ENCODE data around the gene HDX. TPM values are rescaled to one million over a fixed set of nuclear protein-coding genes. Genes with fewer than 3 reads are reported as not detected.
A peak's percentile ranks its signal among the peaks of the same experiment; 100 is the strongest.
"Not testable (repeated sequence)": the region's sequence is repeated elsewhere in the genome, so short reads cannot be mapped to it uniquely, and the experiment has no call there.

Gene HDX, protein sequence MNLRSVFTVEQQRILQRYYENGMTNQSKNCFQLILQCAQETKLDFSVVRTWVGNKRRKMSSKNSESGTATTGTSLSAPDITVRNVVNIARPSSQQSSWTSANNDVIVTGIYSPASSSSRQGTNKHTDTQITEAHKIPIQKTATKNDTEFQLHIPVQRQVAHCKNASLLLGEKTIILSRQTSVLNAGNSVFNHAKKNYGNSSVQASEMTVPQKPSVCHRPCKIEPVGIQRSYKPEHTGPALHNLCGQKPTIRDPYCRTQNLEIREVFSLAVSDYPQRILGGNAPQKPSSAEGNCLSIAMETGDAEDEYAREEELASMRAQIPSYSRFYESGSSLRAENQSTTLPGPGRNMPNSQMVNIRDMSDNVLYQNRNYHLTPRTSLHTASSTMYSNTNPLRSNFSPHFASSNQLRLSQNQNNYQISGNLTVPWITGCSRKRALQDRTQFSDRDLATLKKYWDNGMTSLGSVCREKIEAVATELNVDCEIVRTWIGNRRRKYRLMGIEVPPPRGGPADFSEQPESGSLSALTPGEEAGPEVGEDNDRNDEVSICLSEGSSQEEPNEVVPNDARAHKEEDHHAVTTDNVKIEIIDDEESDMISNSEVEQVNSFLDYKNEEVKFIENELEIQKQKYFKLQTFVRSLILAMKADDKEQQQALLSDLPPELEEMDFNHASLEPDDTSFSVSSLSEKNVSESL
- polyA plus RNA-seq (ENCODE audit: insufficient read length in 3 of 3) = 1 to 10 TPM; 5.0 to 7.0 (median 5.8) TPM
- long read RNA-seq, donor 1 = 0 reads
- long read RNA-seq, donor 2 = 0 reads
- long read RNA-seq, donor 3 = 0 reads
- long read RNA-seq, donor 4, full-length matches to known transcripts = 1 of 1 reads
- long read RNA-seq, donor 4, partial matches to known transcripts = 0 of 1 reads
- long read RNA-seq, donor 4, other reads (novel, unspliced or antisense) = 0 of 1 reads
- long read RNA-seq, donor 5 = 0 reads
- long read RNA-seq, donor 6 = 0 reads
- long read RNA-seq, donor 7 = 0 reads
- long read RNA-seq, donor 8 = 0 reads
- long read RNA-seq, donor 9 = 0 reads
- long read RNA-seq, donor 10 = 0 reads
- long read RNA-seq, donor 11 = 0 reads
- long read RNA-seq, donor 12 = 0 reads
- long read RNA-seq, donor 13 = 0 reads
- long read RNA-seq, donor 14, partial matches to known transcripts = 0 of 1 reads
- long read RNA-seq, donor 14, other reads (novel, unspliced or antisense) = 0 of 1 reads
- long read RNA-seq, donor 15, partial matches to known transcripts = 0 of 2 reads
- long read RNA-seq, donor 15, other reads (novel, unspliced or antisense) = 0 of 2 reads
- long read RNA-seq, donor 16 = 0 reads

DNA sequence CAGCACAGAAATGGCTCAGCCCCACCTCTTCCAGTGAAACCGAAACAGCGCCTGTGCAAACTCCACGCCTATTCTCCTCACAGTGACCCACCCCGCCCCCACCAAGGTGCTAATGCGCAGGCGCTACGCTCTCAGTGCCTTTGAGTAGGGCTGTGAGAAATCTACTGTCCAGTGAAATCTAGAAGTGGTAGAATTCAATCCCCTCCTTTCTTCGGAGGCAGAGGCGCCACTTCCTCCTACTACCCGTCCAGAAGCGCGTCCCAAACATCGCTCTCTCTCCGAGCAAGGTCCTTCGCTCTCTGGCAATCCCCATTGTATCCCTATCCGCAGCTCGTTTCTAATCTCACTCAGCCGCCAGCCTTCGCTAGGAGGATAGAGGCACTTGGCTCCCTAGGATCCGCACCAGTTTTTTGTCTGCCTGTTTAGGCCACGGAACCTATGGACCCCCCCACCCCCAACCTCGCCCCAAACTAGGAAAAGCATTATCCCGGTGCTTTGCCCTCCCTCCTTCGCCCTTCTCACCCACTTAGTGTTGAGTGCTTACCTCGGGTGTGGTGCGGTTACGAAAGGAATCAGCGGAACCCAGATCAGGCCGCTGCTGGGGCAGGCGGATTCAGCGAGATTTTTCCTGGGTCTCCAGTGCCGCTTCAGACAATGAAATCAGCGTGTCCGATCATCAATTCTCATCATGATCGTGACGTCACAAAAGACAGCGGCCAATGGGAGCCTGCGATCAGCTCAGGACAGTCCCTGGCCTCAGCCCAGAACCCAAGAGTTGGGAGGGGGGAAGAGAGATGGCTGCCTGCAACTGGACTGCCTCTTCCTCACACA lies at the start of gene HDX:
Gene HDX (minus strand): TSS at position 656 of the 831 bp plus-strand sequence. CDS start 27,056 bp downstream, outside the sequence.
- DNase-seq = peak; percentile 87

DNA sequence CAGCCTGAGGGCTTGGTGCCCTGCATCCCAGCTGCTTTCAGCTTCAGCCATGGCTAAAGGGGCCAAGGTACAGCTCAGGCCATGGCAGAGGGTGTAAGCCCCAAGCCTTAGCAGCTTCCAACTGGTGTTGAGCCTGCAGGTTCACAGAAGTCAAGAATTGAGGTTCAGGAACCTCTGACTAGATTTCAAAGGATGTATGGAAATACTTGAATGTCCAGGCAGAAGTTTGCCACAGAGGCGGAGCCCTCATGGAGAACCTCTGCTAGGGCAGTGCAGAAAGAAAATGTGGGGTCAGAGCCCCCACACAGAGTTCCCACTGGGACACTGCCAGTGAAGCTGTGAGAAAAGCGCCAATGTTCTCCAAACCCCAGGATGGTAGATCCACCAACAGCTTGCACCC lies 39.1 kb upstream of the HDX start:
- not testable (repeated sequence) for DNase-seq

DNA sequence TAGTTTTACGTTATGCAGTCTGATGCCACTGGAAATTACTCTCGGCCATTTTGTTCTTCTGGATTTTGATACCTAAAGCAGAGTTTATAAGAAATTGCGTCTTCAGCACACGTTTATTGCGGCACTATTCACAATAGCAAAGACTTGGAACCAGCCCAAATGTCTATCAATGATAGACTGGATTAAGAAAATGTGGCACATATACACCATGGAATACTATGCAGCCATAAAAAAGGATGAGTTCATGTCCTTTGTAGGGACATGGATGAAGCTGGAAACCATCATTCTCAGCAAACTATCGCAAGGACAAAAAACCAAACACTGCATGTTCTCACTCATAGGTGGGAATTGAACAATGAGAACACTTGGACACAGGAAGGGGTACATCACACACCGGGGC lies 35.4 kb upstream of the HDX start:
- not testable (repeated sequence) for DNase-seq

DNA sequence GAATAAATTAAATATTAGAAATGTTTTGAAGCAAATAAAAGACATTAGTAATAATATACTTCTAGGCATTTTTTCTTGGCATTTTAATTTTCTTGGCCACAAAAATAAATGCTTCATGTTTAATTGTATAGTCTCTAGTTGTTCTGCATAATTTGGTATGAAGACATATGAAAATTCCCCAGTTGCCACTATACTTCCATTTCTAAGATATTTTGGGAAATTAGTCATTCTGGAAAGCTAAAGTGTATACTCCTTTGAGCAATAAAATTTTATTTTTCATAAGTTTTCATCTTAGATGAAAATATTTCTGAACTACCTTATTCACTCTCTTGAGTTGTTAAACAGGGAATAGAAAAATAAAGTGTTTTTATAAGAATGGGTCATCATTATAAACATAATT lies 13.8 kb downstream of the HDX start:
- DNase-seq = no peak

DNA sequence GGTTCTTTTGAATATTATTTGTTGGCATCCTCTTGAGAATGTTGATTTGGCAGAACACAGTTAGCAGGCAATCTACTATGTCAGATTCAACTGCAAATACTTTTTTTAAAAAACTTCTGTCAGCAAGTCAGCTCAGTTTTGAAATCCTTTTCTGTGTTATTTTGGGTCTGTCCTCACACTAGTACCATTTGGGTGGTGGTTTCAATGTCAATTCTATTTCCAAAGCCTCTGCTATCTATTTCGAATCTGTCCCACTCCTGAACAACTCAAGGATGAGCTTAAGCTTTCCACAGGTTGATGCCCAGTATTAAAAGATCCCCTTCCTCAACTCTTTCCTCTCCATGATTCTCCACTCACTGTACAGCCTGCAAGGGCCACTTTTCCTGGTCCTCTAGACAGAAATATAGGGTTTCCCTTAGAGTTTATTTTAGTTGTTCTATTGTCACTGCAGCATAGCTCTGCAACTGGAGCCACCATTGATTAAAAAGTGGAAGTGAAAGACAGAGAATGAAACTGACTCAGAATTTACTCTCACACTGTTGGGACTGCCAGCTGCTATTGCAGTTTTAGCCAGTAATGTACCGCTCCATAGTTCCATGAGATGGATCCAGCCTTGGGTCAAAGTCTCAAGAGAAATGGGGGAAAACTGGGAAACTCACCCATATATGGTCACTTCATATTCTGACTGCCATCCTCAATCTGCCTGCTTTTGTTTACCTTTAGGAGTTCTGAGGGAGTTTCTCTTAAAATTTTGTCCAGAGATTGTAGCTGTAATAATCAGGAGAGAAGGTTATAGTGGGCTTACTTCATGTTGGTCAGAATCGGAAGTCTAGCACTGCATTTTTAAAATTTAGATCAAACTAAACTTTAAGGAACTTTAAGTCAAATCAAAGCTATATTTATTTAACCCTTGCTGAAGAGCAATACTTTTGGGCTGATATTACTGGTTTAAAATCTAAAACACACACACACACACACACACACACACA lies 14.6 kb downstream of the HDX start:
- no peak for DNase-seq

DNA sequence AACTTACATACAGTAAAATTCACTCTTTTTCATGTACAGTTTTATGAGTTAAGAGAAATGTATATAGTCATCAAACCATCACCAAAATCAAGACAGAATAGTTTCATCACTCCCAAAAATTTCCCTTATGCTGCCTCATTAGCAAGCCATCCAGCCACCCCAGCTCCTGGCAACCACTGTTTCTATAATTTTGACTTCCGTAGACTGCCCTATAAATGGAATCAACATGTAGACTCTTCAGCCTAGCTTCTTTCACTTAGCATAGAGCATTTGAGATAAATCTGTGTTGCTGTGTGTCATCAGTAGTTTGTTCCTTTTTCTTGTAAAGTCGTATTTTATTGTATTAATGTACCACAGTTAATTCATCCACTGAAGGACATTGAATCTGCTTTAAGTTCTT lies 23.2 kb downstream of the HDX start:
- no peak for DNase-seq

DNA sequence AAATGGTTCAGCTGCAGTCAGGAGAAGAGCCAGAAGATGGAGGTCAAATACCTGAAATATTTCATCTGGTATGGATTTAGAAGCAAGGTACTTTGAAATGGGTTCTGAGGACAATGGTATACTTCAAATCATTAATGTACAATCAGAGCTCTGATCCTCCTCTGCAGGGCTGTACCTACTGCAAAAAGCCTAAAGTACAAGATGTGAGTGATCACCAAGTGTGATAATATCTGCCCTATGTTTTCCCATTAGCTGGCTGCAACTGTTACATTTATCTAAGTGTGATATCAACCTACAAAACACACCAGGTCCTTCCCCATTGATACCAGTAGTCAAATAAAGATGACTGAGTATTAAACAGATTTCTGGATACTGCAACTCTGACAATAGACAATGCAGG lies 25.1 kb downstream of the HDX start:
- no peak for DNase-seq

DNA sequence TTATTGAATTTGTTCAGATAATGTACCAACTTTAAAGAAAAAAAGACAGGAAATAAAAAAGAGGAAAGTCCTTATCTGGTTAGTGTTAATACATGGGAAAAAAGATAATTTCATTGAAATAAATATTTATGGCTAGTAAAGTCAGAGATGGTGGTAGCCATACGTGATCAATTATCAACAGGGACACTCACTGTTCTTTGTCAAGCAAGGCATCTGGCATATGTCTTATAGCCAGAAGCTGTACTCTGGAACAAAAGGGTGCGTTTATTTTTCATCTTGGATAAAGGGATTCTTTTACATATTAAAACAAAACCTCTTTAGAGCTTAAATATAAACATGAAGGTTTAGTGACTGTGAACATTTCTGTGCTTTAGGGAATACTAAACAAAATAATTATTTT lies 26.7 kb downstream of the HDX start:
- no peak for DNase-seq

- no peak for DNase-seq
These were observed 27.2 kb downstream of the HDX start for GRCh38 chrX:84475101-84475500.

DNA sequence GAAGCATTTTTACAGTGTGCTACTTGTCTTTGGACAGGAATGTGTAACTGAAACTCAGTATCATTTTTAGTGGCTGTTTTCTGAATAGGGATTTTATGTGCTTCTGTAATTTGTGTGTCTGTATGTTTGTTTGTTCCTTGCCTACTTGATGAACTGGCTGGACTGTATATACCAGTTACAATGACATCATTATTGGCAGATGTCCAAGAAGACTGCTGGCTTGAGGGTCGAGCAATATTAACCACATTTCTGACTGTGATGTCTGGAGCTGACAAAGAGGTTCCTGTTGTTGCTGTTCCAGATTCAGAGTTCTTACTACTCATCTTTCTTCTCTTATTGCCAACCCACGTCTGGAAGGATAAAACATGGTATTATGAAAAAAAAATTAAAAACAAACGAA lies 33.0 kb downstream of the HDX start:
- DNase-seq = no peak

DNA sequence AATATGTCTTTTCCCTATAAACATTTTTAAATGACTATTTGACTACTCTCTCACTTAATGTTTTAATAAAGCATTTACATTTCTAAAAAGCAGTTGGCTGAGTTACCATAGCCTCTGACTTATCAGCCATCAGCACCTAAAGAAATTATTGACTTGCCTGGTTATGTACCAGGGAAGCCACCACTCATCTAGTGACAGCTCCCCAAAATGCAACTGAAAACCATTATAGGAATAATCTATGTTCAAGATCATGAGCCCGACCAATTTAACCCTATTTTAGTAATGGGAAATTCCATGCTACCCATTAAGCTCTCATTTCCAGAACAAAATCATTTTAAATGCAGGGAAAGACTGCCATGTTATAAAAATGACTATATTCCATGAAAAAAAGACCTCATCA lies 34.4 kb downstream of the HDX start:
- no peak for DNase-seq

DNA sequence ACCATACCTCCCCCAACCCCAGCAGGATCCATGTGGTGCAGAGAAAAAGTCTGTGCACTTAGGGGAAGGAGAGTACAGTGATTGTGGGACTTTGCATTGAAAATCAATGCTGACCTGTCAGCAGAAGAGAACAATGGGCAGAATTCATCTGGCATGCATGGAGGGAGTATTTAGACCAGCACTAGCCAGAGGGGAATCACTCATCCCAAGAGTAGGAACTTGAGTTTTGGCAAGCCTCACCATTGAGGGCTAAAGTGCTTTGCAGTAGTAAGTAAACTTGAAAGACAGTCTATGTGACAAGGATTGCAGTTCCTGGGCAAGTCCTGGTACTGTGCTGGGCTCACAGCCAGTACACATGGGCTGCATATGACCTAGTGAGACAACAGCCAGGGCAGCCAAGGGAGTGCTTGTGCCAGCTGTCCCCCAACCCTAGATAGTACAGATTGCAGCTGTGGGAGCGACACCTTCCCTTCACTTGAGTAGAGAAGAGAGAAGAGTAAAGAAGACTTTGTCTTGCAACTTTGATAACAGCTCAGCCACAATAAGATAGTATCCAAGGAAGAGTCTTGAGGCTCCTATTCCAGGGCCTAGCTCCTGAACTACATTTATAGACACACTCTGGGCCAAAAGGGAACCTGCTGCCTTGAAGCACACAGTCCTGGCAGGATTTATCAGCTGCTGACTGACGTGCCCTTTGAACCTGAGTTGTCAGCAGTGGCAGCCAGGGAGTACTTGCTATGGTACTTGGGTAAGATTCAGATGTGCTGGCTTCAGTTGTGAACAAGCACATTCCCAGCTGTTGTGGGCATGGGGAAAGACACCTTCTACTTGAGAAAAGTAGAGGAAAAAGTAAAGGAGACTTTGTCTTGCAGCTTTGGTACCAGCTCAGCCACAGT lies 48.7 kb downstream of the HDX start:
- no peak for DNase-seq

DNA sequence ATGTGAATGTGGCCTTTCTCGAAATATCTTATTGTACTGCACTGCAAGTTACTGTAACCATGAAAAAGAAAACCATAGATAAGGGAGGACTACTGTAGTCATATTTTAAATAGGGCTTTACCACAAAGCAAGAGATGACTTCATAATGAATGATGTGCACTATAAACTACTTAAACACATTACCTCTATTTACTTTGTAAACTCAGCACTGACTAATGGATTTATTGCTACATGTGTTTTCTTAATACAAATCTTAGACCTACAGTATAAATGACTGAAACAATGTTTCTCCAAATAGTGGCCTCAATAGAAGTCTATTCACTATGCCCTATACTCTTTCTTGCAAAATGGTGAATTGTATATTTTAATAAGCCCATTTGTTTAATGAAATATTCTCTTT lies 61.1 kb downstream of the HDX start:
- DNase-seq = no peak

DNA sequence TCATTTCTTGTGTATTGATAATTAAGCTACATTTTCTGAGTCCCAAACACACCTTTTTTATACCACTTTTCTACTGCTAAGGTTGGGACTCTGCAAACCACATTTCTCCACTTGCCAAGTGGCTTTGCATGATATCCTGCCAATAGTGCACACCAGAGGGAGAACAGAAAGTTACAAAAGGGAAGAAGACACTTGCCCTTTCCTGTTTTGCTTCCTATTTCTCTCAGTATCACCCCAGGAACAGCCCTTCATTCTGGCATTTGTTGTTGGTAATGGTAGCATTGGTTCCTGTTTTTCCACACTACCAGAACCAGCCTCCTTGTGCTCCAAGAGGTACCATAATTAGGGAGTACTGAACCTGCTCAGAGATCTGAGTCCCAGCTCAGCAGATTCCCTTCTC lies 87.1 kb downstream of the HDX start:
- DNase-seq = no peak

DNA sequence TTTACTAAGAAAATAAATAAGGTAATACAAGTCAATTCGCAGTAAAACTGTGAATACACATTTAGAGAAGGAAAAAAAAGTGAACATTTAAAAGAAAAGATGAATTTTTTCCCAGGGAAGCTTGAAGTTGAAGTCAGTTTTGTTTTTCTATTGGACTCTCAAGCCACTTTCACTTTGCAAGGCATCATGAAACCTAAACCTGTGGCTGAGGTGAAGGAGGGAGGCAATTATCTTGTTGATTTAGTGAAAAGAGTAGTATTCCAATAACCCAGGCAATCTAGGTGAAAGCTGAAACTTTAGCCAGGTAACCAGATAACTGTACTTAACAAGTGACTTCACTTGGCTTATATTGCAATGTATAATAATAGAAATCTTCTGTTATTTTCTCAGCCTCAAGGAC lies 138.6 kb downstream of the HDX start:
- DNase-seq = peak; percentile 7

- DNase-seq = no peak
These were observed 139.2 kb downstream of the HDX start for GRCh38 chrX:84363051-84363450.

DNA sequence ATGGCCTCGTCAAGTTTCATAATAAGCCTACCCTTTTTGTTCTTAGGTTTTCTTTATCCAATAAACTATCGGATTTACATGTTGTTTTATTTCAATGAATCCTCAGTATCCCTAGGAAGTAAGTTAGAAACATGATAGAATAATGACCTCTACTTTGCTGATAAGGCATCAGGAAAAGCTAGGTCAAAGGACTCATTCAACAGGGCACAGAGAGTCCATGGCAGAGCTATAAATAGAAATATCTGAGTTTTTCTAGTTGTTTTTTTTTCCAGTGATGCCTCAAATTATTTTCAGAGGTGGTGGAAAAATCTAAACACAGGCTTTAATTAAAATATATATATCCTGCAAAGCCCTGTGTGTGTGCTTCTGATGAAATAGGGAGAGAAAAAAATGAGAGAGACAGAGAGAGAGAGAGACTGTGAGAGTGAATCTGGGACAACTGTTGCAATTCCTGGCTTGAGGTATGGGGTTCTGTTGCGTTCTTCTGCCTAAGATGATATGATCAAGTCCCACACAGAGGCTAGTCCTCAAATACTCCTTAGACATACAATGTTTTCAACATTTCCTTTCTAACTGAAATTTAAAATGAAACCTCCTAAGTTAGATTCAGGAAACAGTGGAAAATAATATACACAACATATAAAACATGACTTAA lies 139.9 kb downstream of the HDX start:
- no peak for DNase-seq

- no peak for DNase-seq
These were observed 144.0 kb downstream of the HDX start for GRCh38 chrX:84358271-84358670.
